ENCODE measurements around the gene APLNR. TPM values are rescaled to one million over a fixed set of nuclear protein-coding genes. Genes with fewer than 3 reads are reported as not detected.
A peak's percentile ranks its signal among the peaks of the same experiment; 100 is the strongest.

APLNR gene
- total and polyA plus RNA-seq, 4 donors: 3.2 to 39.4 (median 4.0) TPM

GRCh38 chr11:57200917-57201316, 36.1 kb downstream of the APLNR start:
- Histone ChIP-seq H3K36me3 (ENCODE audit: control insufficient read depth in 4 of 4, insufficient read depth in 3 of 4, low read depth in 1 of 4, low read length in 3 of 4) (peaks cover 0 to 1% (median 0%) of the 10 kb centered on the region in 4 donors), H3K9ac (ENCODE audit: low read depth in 1 of 2, low read length in 2 of 2) (no peak overlapping the region), H3K27ac (ENCODE audit: low read depth in 1 of 2, low read length in 2 of 2) (no peak overlapping the region), H3K4me3 (ENCODE audit: low read depth in 1 of 3, low read length in 3 of 3) (no peak overlapping the region), H3K27me3 (ENCODE audit: control insufficient read depth in 4 of 4, insufficient read depth in 4 of 4, low read length in 3 of 4) (no peaks in the 10 kb centered on the region), H3K9me3 (ENCODE audit: control insufficient read depth in 4 of 4, low read length in 3 of 4) (no peaks in the 10 kb centered on the region), H3K4me1 (ENCODE audit: control insufficient read depth in 4 of 4, insufficient read depth in 4 of 4, low read length in 3 of 4) (no peaks in the 10 kb centered on the region)
- no peak for DNase-seq (ENCODE audit: low spot score)
- peak in 1 of 2 donors; percentile 5 for TF ChIP-seq RAD21 (IDR thresholded peaks at IDR 0.05)
- peak; percentile 98 for TF ChIP-seq NR2F2 (IDR thresholded peaks at IDR 0.05)
- no peak for TF ChIP-seq YY1 (IDR thresholded peaks at IDR 0.05)
- no peak for TF ChIP-seq HNF4A (conservative IDR thresholded peaks at IDR 0.05)
- no peak for TF ChIP-seq CTCF (IDR thresholded peaks at IDR 0.05; ENCODE audit: low read depth, low read length, missing input control)
- no peak for TF ChIP-seq FOXA2 (IDR thresholded peaks at IDR 0.05)
- 68% methylated on average over 7 of the region's 7 CpGs for WGBS

GRCh38 chr11:57199330-57199729, 37.7 kb downstream of the APLNR start:
- Histone ChIP-seq H3K4me3 (ENCODE audit: low read depth in 1 of 3, low read length in 3 of 3) (no peak overlapping the region), H3K9me3 (ENCODE audit: control insufficient read depth in 4 of 4, low read length in 3 of 4) (no peaks in the 10 kb centered on the region), H3K27ac (ENCODE audit: low read depth in 1 of 2, low read length in 2 of 2) (no peak overlapping the region), H3K27me3 (ENCODE audit: control insufficient read depth in 4 of 4, insufficient read depth in 4 of 4, low read length in 3 of 4) (no peaks in the 10 kb centered on the region), H3K4me1 (ENCODE audit: control insufficient read depth in 4 of 4, insufficient read depth in 4 of 4, low read length in 3 of 4) (no peaks in the 10 kb centered on the region), H3K36me3 (ENCODE audit: control insufficient read depth in 4 of 4, insufficient read depth in 3 of 4, low read depth in 1 of 4, low read length in 3 of 4) (peaks cover 0 to 1% (median 0%) of the 10 kb centered on the region in 4 donors), H3K9ac (ENCODE audit: low read depth in 1 of 2, low read length in 2 of 2) (no peak overlapping the region)
- no peak for DNase-seq (ENCODE audit: low spot score)
- no peak for TF ChIP-seq NR2F2 (IDR thresholded peaks at IDR 0.05)
- TF ChIP-seq HNF4A (conservative IDR thresholded peaks at IDR 0.05): no peak
- TF ChIP-seq ZBTB33 (IDR thresholded peaks at IDR 0.05): no peak
- no peak for TF ChIP-seq RAD21 (IDR thresholded peaks at IDR 0.05)
- no peak for TF ChIP-seq MAX (IDR thresholded peaks at IDR 0.05)
- no peak for TF ChIP-seq RXRA (IDR thresholded peaks at IDR 0.05)
- no peak for TF ChIP-seq TAF1 (conservative IDR thresholded peaks at IDR 0.05)
- no peak for TF ChIP-seq GABPA (IDR thresholded peaks at IDR 0.05 in 1 of 2, conservative IDR thresholded peaks at IDR 0.05 in 1 of 2)
- no peak for TF ChIP-seq JUND (IDR thresholded peaks at IDR 0.05)
- no peak for TF ChIP-seq EGR1 (IDR thresholded peaks at IDR 0.05; ENCODE audit: low read depth in 2 of 2)
- no peak for TF ChIP-seq FOXA1 (IDR thresholded peaks at IDR 0.05)
- TF ChIP-seq ATF3 (IDR thresholded peaks at IDR 0.05): no peak
- no peak for TF ChIP-seq REST (IDR thresholded peaks at IDR 0.05)
- 83% methylated on average over 11 of the region's 11 CpGs for WGBS

Data from liver (tissue), 9 donors.